Left lung (tissue), 10 donors: ENCODE measurements around the gene ZNF121. TPM values are rescaled to one million over a fixed set of nuclear protein-coding genes. Genes with fewer than 3 reads are reported as not detected.
A peak's percentile ranks its signal among the peaks of the same experiment; 100 is the strongest.

Experiments used
- ATAC-seq: fragments of 200-7000 bp; cut with Tn5 transposase; one replicate; pipeline ENCODE4 v1.9.1; 2020; ENCODE audit warnings: moderate library complexity
- DNase-seq, 4 donors: peaks; one replicate each; pipeline ENCODE4 v3.0.0-alpha.2; 2013 to 2020
- H3K27ac ChIP-seq, 2 donors: fragments of 200-600 bp; sonication (generic) in 1 of 2; one replicate each; pipeline versions ENCODE4 v1.5.0 to v1.8.0; 2020 to 2021
- H3K27me3 ChIP-seq, 2 donors: fragments of 200-600 bp; sonication (generic) in 1 of 2; one replicate each; pipeline versions ENCODE4 v1.5.0 to v1.8.0; 2020 to 2021
- H3K36me3 ChIP-seq, 2 donors: fragments of 200-600 bp; sonication (generic) in 1 of 2; one replicate each; pipeline versions ENCODE4 v1.5.0 to v1.8.0; 2020 to 2021
- H3K4me1 ChIP-seq, 2 donors: fragments of 200-600 bp; one replicate each; pipeline ENCODE4 v1.8.0; 2021
- H3K4me3 ChIP-seq, 2 donors: fragments of 200-600 bp; sonication (generic) in 1 of 2; one replicate each; pipeline versions ENCODE4 v1.5.0 to v1.8.0; 2020 to 2021; ENCODE audit warnings: mild to moderate bottlenecking in 1 of 2
- H3K9me3 ChIP-seq, 2 donors: fragments of 200-600 bp; sonication (generic) in 1 of 2; one replicate each; pipeline versions ENCODE4 v1.5.0 to v1.8.0; 2020 to 2021
- intact Hi-C, 2 donors: fragments of 100-400 bp; cut with DNase I; formaldehyde crosslinking; loops; one replicate each; pipeline versions ENCODE4 v1.11.2 to v1.14.2; 2022
- polyA plus RNA-seq, 6 donors: library from polyadenylated mRNA; unstranded; fragments of 120-200 nt; gene quantifications; one replicate each; pipeline ENCODE4 v1.2.1, GENCODE V29; 2013; ENCODE audit not compliant: insufficient read length in 6 of 6
- total RNA-seq, 2 donors: library from RNA; stranded (reverse); fragmentation: NEBNext Ultra II Directional; extraction: Animal tissue kit (Norgen Biotek cat#: 25700); gene quantifications; one replicate each; pipeline ENCODE4 v1.2.1, GENCODE V29; 2021
- TF ChIP-seq, protein P1 (sequence below), 2 donors: fragments of 200-600 bp; sonication (generic) in 1 of 2; IDR thresholded peaks; one replicate each; pipeline versions ENCODE4 v1.5.0 to v1.8.0; 2021; ENCODE audit warnings: antibody characterized with exemption in 2 of 2
- donor health status: DM: no; HTN: yes; CAD: no.
- donor health status: DM: no; HTN: no; CAD: no.

Gene ZNF121
- total and polyA plus RNA-seq, 8 donors, result 22.4 to 37.3 (median 27.7) TPM

DNA sequence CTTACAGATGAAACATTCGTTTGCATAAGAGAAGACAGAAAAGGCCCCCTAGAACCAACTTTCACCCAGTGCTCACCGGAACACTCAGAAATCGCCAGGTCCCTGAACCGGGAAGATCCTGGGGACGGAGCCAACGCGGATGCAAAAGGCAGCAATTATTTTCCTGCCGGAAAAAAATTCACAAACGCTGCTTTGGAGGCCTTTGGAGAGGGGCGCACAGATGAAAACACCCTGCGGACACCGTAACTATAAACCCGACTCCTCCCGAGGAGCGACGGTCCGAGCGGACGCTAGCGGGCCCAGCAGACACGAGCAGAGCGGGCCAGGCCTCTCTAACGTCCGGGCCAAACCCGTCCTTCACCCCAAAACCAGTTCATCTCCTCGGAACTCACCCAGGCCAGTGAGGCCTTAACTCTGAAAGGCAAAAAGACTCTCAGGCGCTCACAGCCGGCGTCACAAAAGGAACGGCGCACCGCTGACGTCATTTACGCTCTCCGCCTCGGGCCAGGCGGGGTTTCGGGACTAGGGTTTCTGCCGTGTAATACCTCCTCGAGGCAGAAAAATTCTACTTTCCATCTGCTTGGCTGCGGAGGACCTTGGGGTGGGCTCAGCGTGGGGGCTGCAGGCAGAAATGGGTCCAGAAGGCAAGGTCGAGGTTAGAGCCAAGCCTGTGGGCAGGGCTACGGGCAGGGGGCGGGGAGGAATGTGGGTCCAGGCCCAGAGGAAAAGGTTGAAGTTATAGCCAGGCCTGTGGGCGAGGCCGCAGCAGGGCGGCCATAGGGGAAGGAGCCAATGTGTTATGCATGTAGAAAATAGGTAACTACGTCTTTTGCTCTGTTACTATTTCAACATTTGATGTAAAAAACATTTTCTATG is 45.9 kb downstream of the ZNF121 start, which contains the start of gene ZNF426:
TSS of gene ZNF426 (minus strand) at position 463 of the 876 bp plus-strand sequence. CDS start 2,413 bp downstream, outside the sequence.
- ATAC-seq, result peak; percentile 98
- intact Hi-C loops, result no loop called here
- no peaks in the 10 kb centered on the region for H3K27me3 ChIP-seq

DNA sequence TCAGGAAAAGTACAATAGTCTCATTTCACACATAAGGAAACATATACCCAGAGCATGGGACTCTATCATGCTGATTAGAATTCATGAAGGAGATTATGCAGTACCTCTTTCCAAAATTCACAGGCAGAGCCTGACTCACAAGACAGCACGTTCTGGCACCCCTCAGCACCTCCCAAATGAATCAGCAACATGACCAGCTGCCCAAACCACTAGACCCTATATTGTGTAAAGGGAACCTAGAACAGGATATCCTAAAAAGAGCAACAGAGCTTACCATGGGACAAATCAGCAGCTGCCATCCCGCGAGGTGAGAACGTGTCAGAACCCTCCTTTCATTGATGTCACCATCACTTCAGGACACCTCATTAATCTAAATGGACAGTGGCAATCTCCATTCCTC is 48.4 kb downstream of the ZNF121 start:
- intact Hi-C loops, result no loop called here
- no peaks in the 10 kb centered on the region for H3K27me3 ChIP-seq
- peaks cover 20 to 60% of the 10 kb centered on the region in 2 donors for H3K36me3 ChIP-seq
- ATAC-seq, result no peak
- TF ChIP-seq, protein P1, sequence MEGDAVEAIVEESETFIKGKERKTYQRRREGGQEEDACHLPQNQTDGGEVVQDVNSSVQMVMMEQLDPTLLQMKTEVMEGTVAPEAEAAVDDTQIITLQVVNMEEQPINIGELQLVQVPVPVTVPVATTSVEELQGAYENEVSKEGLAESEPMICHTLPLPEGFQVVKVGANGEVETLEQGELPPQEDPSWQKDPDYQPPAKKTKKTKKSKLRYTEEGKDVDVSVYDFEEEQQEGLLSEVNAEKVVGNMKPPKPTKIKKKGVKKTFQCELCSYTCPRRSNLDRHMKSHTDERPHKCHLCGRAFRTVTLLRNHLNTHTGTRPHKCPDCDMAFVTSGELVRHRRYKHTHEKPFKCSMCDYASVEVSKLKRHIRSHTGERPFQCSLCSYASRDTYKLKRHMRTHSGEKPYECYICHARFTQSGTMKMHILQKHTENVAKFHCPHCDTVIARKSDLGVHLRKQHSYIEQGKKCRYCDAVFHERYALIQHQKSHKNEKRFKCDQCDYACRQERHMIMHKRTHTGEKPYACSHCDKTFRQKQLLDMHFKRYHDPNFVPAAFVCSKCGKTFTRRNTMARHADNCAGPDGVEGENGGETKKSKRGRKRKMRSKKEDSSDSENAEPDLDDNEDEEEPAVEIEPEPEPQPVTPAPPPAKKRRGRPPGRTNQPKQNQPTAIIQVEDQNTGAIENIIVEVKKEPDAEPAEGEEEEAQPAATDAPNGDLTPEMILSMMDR (IDR thresholded peaks at IDR 0.05), result no peak
- peaks cover 0 to 58% of the 10 kb centered on the region in 2 donors for H3K9me3 ChIP-seq
- peaks cover 4 to 17% of the 10 kb centered on the region in 2 donors for H3K4me1 ChIP-seq
- H3K4me3 ChIP-seq, result no peak overlapping the region
- H3K27ac ChIP-seq, result no peak overlapping the region
- DNase-seq, result no peak

More for the DNA sequence above, 45.9 kb downstream of the ZNF121 start, which contains the start of gene ZNF426:
- peaks cover 0 to 33% of the 10 kb centered on the region in 2 donors for H3K9me3 ChIP-seq
- TF ChIP-seq, protein P1 (IDR thresholded peaks at IDR 0.05), result no peak
- peaks cover 4 to 35% of the 10 kb centered on the region in 2 donors for H3K36me3 ChIP-seq
- peak; percentile 90 to 94 (median 93) for DNase-seq
- H3K27ac ChIP-seq, result peak within 1 kb of the TSS; percentile 92 to 95
- H3K4me3 ChIP-seq, result peak within 1 kb of the TSS; percentile 60 to 64
- H3K4me1 ChIP-seq, result peaks cover 4 to 17% of the 10 kb centered on the region in 2 donors

DNA sequence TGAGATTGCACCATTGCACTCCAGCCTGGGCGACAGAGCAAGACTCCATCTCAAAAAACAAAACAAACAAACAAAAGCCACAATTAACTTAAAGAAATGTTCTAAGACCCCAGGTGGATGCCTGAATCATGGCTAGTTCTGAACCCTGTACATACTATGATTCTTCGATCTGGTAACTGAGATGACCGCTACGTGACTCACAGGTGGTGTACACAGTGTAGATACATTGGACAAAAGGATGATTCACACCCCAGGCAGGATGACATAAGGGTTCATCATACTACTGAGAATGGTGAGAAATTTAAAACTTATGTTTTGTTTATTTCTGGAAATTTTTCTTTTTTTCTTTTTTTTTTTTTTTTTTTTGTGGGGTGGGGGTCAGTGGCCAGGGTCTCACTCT is 52.4 kb downstream of the ZNF121 start:
- ATAC-seq (no peak), DNase-seq (no peak)
- peaks cover 43 to 100% of the 10 kb centered on the region in 2 donors for H3K36me3 ChIP-seq
- H3K9me3 ChIP-seq, result peaks cover 17 to 98% of the 10 kb centered on the region in 2 donors
- H3K27me3 ChIP-seq, result no peaks in the 10 kb centered on the region
- H3K4me1 ChIP-seq, result peaks cover 0 to 2% of the 10 kb centered on the region in 2 donors
- H3K27ac ChIP-seq, result no peak overlapping the region
- H3K4me3 ChIP-seq, result no peak overlapping the region
- intact Hi-C loops, result no loop called here
- TF ChIP-seq, protein P1 (IDR thresholded peaks at IDR 0.05), result no peak

DNA sequence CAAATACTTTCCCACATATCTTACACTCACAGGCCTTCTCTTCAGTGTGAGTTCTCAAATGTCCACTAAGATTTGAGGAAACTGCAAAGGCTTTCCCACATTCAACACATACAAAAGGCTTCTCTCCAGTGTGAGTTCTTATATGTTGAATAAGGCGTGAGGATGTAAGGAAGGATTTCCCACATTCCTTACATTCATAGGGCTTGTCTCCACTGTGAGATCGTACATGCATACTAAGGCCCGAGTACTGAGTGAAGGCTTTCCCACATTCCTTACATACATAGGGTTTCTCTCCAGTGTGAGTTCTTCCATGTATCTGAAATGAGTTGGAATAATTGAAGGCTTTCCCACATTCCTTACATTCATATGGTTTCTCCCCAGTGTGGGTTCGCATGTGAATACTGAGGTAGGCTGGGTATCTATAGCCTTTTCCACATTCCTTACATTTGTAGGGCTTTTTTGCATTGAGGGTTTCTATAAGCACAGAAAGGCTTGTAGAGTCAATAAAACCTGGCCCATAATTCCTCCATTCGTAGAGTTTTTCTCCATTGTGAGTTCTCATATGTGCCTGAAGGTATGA is 55.5 kb downstream of the ZNF121 start:
- no peak overlapping the region for H3K27ac ChIP-seq
- TF ChIP-seq, protein P1 (IDR thresholded peaks at IDR 0.05), result no peak
- peaks cover 28 to 99% of the 10 kb centered on the region in 2 donors for H3K9me3 ChIP-seq
- no peak for DNase-seq
- no peak overlapping the region for H3K4me3 ChIP-seq
- peaks cover 41 to 96% of the 10 kb centered on the region in 2 donors for H3K36me3 ChIP-seq
- H3K27me3 ChIP-seq, result no peaks in the 10 kb centered on the region
- ATAC-seq, result no peak
- intact Hi-C loops, result no loop called here
- no peaks in the 10 kb centered on the region for H3K4me1 ChIP-seq
